Endothelial cell of umbilical vein (primary cell): ENCODE measurements around the gene TGIF1. TPM values are rescaled to one million over a fixed set of nuclear protein-coding genes. Genes with fewer than 3 reads are reported as not detected.

Experiments used
- BruUV-seq: library from RNA; stranded (reverse); fragments of 400-500 nt; replicated peaks from 2 replicates; lab custom pipeline; 2021; lab: Mats Ljungman, UMichigan
- CTCF ChIA-PET: fragments of 300-600, 350-600 bp; sonication (Branson Sonifier 250); formaldehyde crosslinking; loops from one replicate; lab custom pipeline; 2021; ENCODE audit warnings: antibody characterized with exemption, inconsistent platforms; lab: Charles Lee
- POLR2A ChIA-PET: fragments of 300-600, 350-600 bp; sonication (Branson Sonifier 250); formaldehyde crosslinking; loops from one replicate; lab custom pipeline; 2021; ENCODE audit warnings: antibody characterized with exemption, inconsistent platforms; lab: Charles Lee
- DNase-seq: peaks from one replicate; pipeline ENCODE4 v3.0.0-alpha.2; 2011; ENCODE audit warnings: low read depth, low spot score
- FAIRE-seq: peaks from 2 replicates; lab custom pipeline; 2011; peaks lifted over from hg19 to GRCh38; lab: Jason Lieb, UNC
- H2AFZ ChIP-seq: 2 replicates; pipeline ENCODE4 v1.6.0; 2012; ENCODE audit warnings: low read depth, low read length, control low read depth, inconsistent platforms
- H3K27ac ChIP-seq: 2 replicates; pipeline ENCODE4 v1.5.1; 2011; ENCODE audit warnings: low read depth, mild to moderate bottlenecking, control low read depth, low read length, moderate library complexity; ENCODE audit not compliant: insufficient read depth
- H3K27me3 ChIP-seq, 2 experiments: 2 replicates each; pipeline versions ENCODE4 v1.6.0 to v1.6.1; 2011; ENCODE audit warnings: low read length in 2 of 2, mixed read lengths in 1 of 2; ENCODE audit not compliant: control insufficient read depth in 2 of 2, insufficient read depth in 2 of 2
- H3K36me3 ChIP-seq, 2 experiments: 2 replicates in 1 of 2; 3 replicates in 1 of 2; pipeline ENCODE4 v1.5.1; 2011; ENCODE audit warnings: low read length in 2 of 2, mild to moderate bottlenecking in 1 of 2, moderate library complexity in 1 of 2; ENCODE audit not compliant: control insufficient read depth in 2 of 2, insufficient read depth in 2 of 2; ENCODE audit errors: extremely low read depth in 1 of 2
- H3K4me1 ChIP-seq: 3 replicates; pipeline ENCODE4 v1.5.1; 2011; ENCODE audit warnings: mild to moderate bottlenecking, low read length; ENCODE audit not compliant: control insufficient read depth, insufficient read depth; ENCODE audit errors: extremely low read depth
- H3K4me2 ChIP-seq: 2 replicates; pipeline ENCODE4 v1.6.1; 2011; ENCODE audit warnings: low read length, control low read depth, mixed read lengths; ENCODE audit not compliant: insufficient read depth
- H3K4me3 ChIP-seq, 3 experiments: fragments of 200-600 bp in 1 of 3; sonication (generic), shearing (Covaris generic) in 1 of 3; replicated peaks in 1 of 3; 2 replicates each; pipeline ENCODE4 v1.5.1; 2011 to 2016; ENCODE audit warnings: control low read depth in 3 of 3, low read length in 3 of 3, mild to moderate bottlenecking in 2 of 3, inconsistent platforms in 1 of 3, low read depth in 1 of 3, moderate library complexity in 1 of 3; ENCODE audit not compliant: insufficient read depth in 1 of 3
- H3K79me2 ChIP-seq: 2 replicates; pipeline ENCODE4 v1.6.0; 2012; ENCODE audit warnings: low read length, inconsistent platforms; ENCODE audit not compliant: control insufficient read depth, insufficient read depth
- H3K9ac ChIP-seq: replicated peaks from 2 replicates; pipeline ENCODE3; 2011; ENCODE audit warnings: low read length, control low read depth; ENCODE audit not compliant: insufficient read depth; ENCODE audit errors: extremely low read depth
- H3K9me1 ChIP-seq: replicated peaks from 3 replicates; pipeline ENCODE4 v1.6.0; 2011; ENCODE audit warnings: mild to moderate bottlenecking, low read length; ENCODE audit not compliant: control insufficient read depth, insufficient read depth; ENCODE audit errors: extremely low read depth
- H3K9me3 ChIP-seq: replicated peaks from 2 replicates; pipeline ENCODE4 v1.5.1; 2012; ENCODE audit warnings: low read length, inconsistent platforms; ENCODE audit not compliant: control insufficient read depth, insufficient read depth
- H4K20me1 ChIP-seq: replicated peaks from 2 replicates; pipeline ENCODE3; 2011; ENCODE audit warnings: mild to moderate bottlenecking, low read length; ENCODE audit not compliant: control insufficient read depth, insufficient read depth; ENCODE audit errors: extremely low read depth
- CTCF ChIP-seq, 2 donors: IDR thresholded peaks; 1 replicate in 1 of 2; 2 replicates in 1 of 2; pipeline ENCODE4 v1.5.1; 2011; ENCODE audit warnings: low read length in 2 of 2, mild to moderate bottlenecking in 2 of 2, moderate library complexity in 2 of 2, control low read depth in 1 of 2, inconsistent platforms in 1 of 2, low read depth in 1 of 2; ENCODE audit not compliant: insufficient read depth in 1 of 2; ENCODE audit errors: extremely low read depth in 1 of 2
- EZH2 ChIP-seq: IDR thresholded peaks from 2 replicates; pipeline ENCODE4 v1.6.1; 2012; ENCODE audit warnings: borderline replicate concordance, low read depth, mild to moderate bottlenecking, moderate library complexity, low read length, inconsistent platforms; ENCODE audit not compliant: severe bottlenecking
- FOS ChIP-seq: IDR thresholded peaks from 2 replicates; pipeline ENCODE4 v1.6.1; 2011; ENCODE audit warnings: mild to moderate bottlenecking, low read length, moderate library complexity, borderline replicate concordance; ENCODE audit not compliant: insufficient read depth
- GATA2 ChIP-seq: IDR thresholded peaks from 2 replicates; pipeline ENCODE4 v1.7.0; 2011; ENCODE audit warnings: low read depth, mild to moderate bottlenecking, moderate library complexity, mixed read lengths, low read length; ENCODE audit not compliant: insufficient read length, insufficient read depth
- JUN ChIP-seq: IDR thresholded peaks from 2 replicates; pipeline ENCODE4 v1.6.1; 2011; ENCODE audit warnings: borderline replicate concordance, low read depth; ENCODE audit not compliant: insufficient read length, insufficient read depth
- MAX ChIP-seq: IDR thresholded peaks from 2 replicates; pipeline ENCODE4 v1.6.1; 2011; ENCODE audit not compliant: insufficient read depth, insufficient read length
- MYC ChIP-seq: IDR thresholded peaks from one replicate; pipeline ENCODE4 v1.6.1; 2011; ENCODE audit warnings: mild to moderate bottlenecking, low read depth, low read length
- POLR2A ChIP-seq: IDR thresholded peaks from 2 replicates; pipeline ENCODE4 v1.6.1; 2012; ENCODE audit warnings: low read depth, mild to moderate bottlenecking, control low read depth, low read length
- POLR2AphosphoS5 ChIP-seq: IDR thresholded peaks from 2 replicates; pipeline ENCODE4 v1.6.1; 2012; ENCODE audit warnings: low read depth, mild to moderate bottlenecking, control low read depth, low read length, moderate library complexity; ENCODE audit not compliant: insufficient read depth
- dilution Hi-C: fragments of 300-500 bp; cut with MboI; formaldehyde crosslinking; loops from one replicate; pipeline ENCODE4 v1.15.0; 2019; ENCODE audit warnings: low sequenced_read_pairs; ENCODE audit not compliant: extremely low pct_ligation_motif_present
- intact Hi-C: fragments of 100-400 bp; cut with micrococcal nuclease; formaldehyde crosslinking; loops from one replicate; pipeline ENCODE4 v1.10.0; 2022
- polyA plus RNA-seq, 4 experiments: library from polyadenylated mRNA; depleted of rRNA in 3 of 4; stranded (reverse) in 3 of 4; unstranded in 1 of 4; fragments of >200 nt; gene quantifications; 2 replicates each; pipeline versions ENCODE4 v1.2.1 to v1.2.3, GENCODE V29; 2011 to 2012; ENCODE audit warnings: missing spikeins in 1 of 4
- total RNA-seq: library from RNA; stranded (reverse); gene quantifications from 2 replicates; pipeline ENCODE4 v1.2.3, GENCODE V29; 2021

Gene TGIF1
- total and polyA plus RNA-seq, 2 donors (not counting 3 experiments of a cell fraction or from before 2014, with no cell fraction given): 75.6 to 96.6 TPM

- TF ChIP-seq JUN: no peak
- no peak for TF ChIP-seq EZH2
- no peak for TF ChIP-seq MAX
- no peak for TF ChIP-seq GATA2
- no peak for TF ChIP-seq MYC
- TF ChIP-seq POLR2A: no peak
- no peak for TF ChIP-seq POLR2AphosphoS5
- TF ChIP-seq CTCF (IDR thresholded peaks at IDR 0.05; ENCODE audit: extremely low read depth in 1 of 2, insufficient read depth in 1 of 2, low read depth in 1 of 2, low read length in 2 of 2): no peak
- TF ChIP-seq FOS: no peak
- Histone ChIP-seq H3K9me3 (no peaks in the 10 kb centered on the region), H3K4me3 (no peak overlapping the region), H3K4me1 (no peaks in the 10 kb centered on the region), H3K4me2 (no peak overlapping the region), H4K20me1 (no peaks in the 10 kb centered on the region), H3K9ac (no peak overlapping the region), H3K79me2 (no peaks in the 10 kb centered on the region), H3K27ac (no peak overlapping the region), H3K36me3 (no peaks in the 10 kb centered on the region), H2AFZ (no peak overlapping the region), H3K9me1 (no peaks in the 10 kb centered on the region), H3K27me3 (no peaks in the 10 kb centered on the region)
- FAIRE-seq: no peak
- dilution Hi-C loops: no loop called here
- no TSS peak for BruUV-seq
- intact Hi-C loops: no loop called here
- ChIA-PET CTCF (no interaction called here), POLR2A (no interaction called here)
- DNase-seq: no peak
These were observed 27.1 kb upstream of the TGIF1 start for GRCh38 chr18:3422905-3423304.
